Measurements from ENCODE around the gene LDLRAD2. TPM values are rescaled to one million over a fixed set of nuclear protein-coding genes. Genes with fewer than 3 reads are reported as not detected.

The LDLRAD2 gene
- polyA plus RNA-seq, 3 donors: 3.3 to 4.5 (median 4.5) TPM

Other genes with a start within 250 kb of the LDLRAD2 start
- gene RAP1GAP, start 142.9 kb upstream of the LDLRAD2 start, polyA plus RNA-seq (ENCODE audit: insufficient read length in 3 of 3): 10 to 100 TPM; 16.9 to 23.3 (median 20.7) TPM
- gene USP48, start 29.1 kb upstream of the LDLRAD2 start, polyA plus RNA-seq (ENCODE audit: insufficient read length in 3 of 3): 10 to 100 TPM; 61.0 to 67.0 (median 64.7) TPM
- 100 to 1,000 TPM; 115 to 140 (median 121) TPM for gene HSPG2, start 125.0 kb downstream of the LDLRAD2 start, polyA plus RNA-seq (ENCODE audit: insufficient read length in 3 of 3)
- gene CELA3B, start 164.8 kb downstream of the LDLRAD2 start, polyA plus RNA-seq (ENCODE audit: insufficient read length in 3 of 3): not detected
- gene CELA3A, start 189.4 kb downstream of the LDLRAD2 start, polyA plus RNA-seq (ENCODE audit: insufficient read length in 3 of 3): not detected
- 100 to 1,000 TPM; 400 to 437 (median 427) TPM for gene CDC42, start 240.4 kb downstream of the LDLRAD2 start, polyA plus RNA-seq (ENCODE audit: insufficient read length in 3 of 3)

Measured in right renal cortex interstitium (tissue), 3 donors.